HepG2 (cell line): Measurements from ENCODE around the gene PRKCB. TPM values are rescaled to one million over a fixed set of nuclear protein-coding genes. Genes with fewer than 3 reads are reported as not detected.

Experiments used
- ATAC-seq: fragments of 200-7000 bp; cut with Tn5 transposase; 3 replicates; pipeline ENCODE4 v1.9.1; 2020; ENCODE audit warnings: mild to moderate bottlenecking, moderate library complexity
- BruUV-seq: library from RNA; stranded (reverse); fragments of 400-500 nt; replicated peaks from 2 replicates; lab custom pipeline; 2021; lab: Mats Ljungman, UMichigan
- CTCF ChIA-PET: fragments of 300-600 bp; formaldehyde crosslinking; extraction: SDS; loops from one replicate; lab custom pipeline; 2021; ENCODE audit warnings: low total read pairs, inconsistent platforms, low intra/inter-chr PET ratio; lab: Yijun Ruan, JAX
- POLR2A ChIA-PET: fragments of 350-600 bp; sonication (Branson Sonifier 250); formaldehyde crosslinking; loops from one replicate; lab custom pipeline; 2020; ENCODE audit warnings: antibody characterized with exemption, inconsistent platforms; lab: Yijun Ruan, JAX
- DNase-seq: peaks from one replicate; pipeline ENCODE4 v3.0.0-alpha.2; 2015; ENCODE audit warnings: low spot score
- FAIRE-seq: peaks from 3 replicates; lab custom pipeline; 2011; peaks lifted over from hg19 to GRCh38; lab: Jason Lieb, UNC
- H2AFZ ChIP-seq: one replicate; pipeline ENCODE4 v1.6.1; 2011; ENCODE audit warnings: low read length, inconsistent platforms
- H3K27ac ChIP-seq: fragments of 300-600 bp; 3 replicates; pipeline ENCODE4 v1.8.0; 2011; ENCODE audit warnings: mixed run types, mild to moderate bottlenecking, mixed read lengths, low read length, inconsistent platforms; ENCODE audit not compliant: insufficient read depth; ENCODE audit errors: extremely low read length
- H3K27me3 ChIP-seq, 2 experiments: fragments of 200-600 bp in 1 of 2; 2 replicates in 1 of 2; 3 replicates in 1 of 2; pipeline versions ENCODE4 v1.6.0 to v1.8.0; 2011; ENCODE audit warnings: low read length in 2 of 2, mild to moderate bottlenecking in 2 of 2, moderate library complexity in 2 of 2, inconsistent platforms in 1 of 2; ENCODE audit not compliant: insufficient read depth in 2 of 2, control insufficient read depth in 1 of 2
- H3K36me3 ChIP-seq, 2 experiments: fragments of 200-600 bp in 1 of 2; replicated peaks in 1 of 2; 2 replicates in 1 of 2; 3 replicates in 1 of 2; pipeline versions ENCODE4 v1.5.1 to v1.8.0; 2011; ENCODE audit warnings: low read length in 2 of 2, inconsistent platforms in 1 of 2; ENCODE audit not compliant: insufficient read depth in 2 of 2, control insufficient read depth in 1 of 2
- H3K4me1 ChIP-seq: 2 replicates; pipeline ENCODE4 v1.5.1; 2012; ENCODE audit warnings: low read length, inconsistent platforms; ENCODE audit not compliant: insufficient read depth
- H3K4me2 ChIP-seq: 2 replicates; pipeline ENCODE4 v1.6.0; 2011; ENCODE audit warnings: low read depth, low read length, inconsistent platforms
- H3K4me3 ChIP-seq, 3 experiments: fragments of 200-600 bp in 1 of 3; sonication (generic), shearing (Covaris generic) in 1 of 3; replicated peaks in 1 of 3; 2 replicates each; pipeline ENCODE4 v1.5.1; 2011 to 2016; ENCODE audit warnings: low read length in 3 of 3, inconsistent platforms in 2 of 3, low read depth in 2 of 3, mild to moderate bottlenecking in 2 of 3, control low read depth in 1 of 3, mixed read lengths in 1 of 3; ENCODE audit not compliant: insufficient read depth in 1 of 3
- H3K79me2 ChIP-seq: one replicate; pipeline ENCODE4 v1.6.1; 2011; ENCODE audit warnings: low read length, inconsistent platforms; ENCODE audit not compliant: insufficient read depth
- H3K9ac ChIP-seq: 2 replicates; pipeline ENCODE4 v1.6.0; 2011; ENCODE audit warnings: mild to moderate bottlenecking, low read depth, low read length, inconsistent platforms; ENCODE audit not compliant: insufficient read depth
- H3K9me3 ChIP-seq: 2 replicates; pipeline ENCODE4 v1.5.1; 2012; ENCODE audit warnings: mild to moderate bottlenecking, low read length
- H4K20me1 ChIP-seq: 2 replicates; pipeline ENCODE4 v1.6.0; 2011; ENCODE audit warnings: inconsistent platforms, mild to moderate bottlenecking, low read length, moderate library complexity; ENCODE audit not compliant: insufficient read depth
- CEBPB ChIP-seq: IDR thresholded peaks from 2 replicates; pipeline ENCODE4 v1.6.1; 2011; ENCODE audit warnings: low read depth, low read length, improper control_type of control experiment, borderline replicate concordance
- ETV6 ChIP-seq: sonication (generic); formaldehyde crosslinking; conservative IDR thresholded peaks from 2 replicates; pipeline ENCODE4 v1.4.0; 2020; ENCODE audit warnings: missing genetic modification reagents
- FOXK1 ChIP-seq: sonication (generic); formaldehyde crosslinking; IDR thresholded peaks from 2 replicates; pipeline ENCODE4 v1.4.0; 2020; ENCODE audit warnings: low read depth, missing genetic modification reagents, borderline replicate concordance
- NR2F2 ChIP-seq: IDR thresholded peaks from 2 replicates; pipeline ENCODE4 v1.6.1; 2012; ENCODE audit warnings: low read depth, inconsistent platforms, borderline replicate concordance
- RBM39 ChIP-seq: fragments of 200-400 bp; formaldehyde crosslinking; IDR thresholded peaks from one replicate; pipeline ENCODE4 v1.6.1; 2018; ENCODE audit warnings: antibody characterized with exemption, mild to moderate bottlenecking, low read depth, low read length; ENCODE audit not compliant: poor library complexity, severe bottlenecking
- STAT6 ChIP-seq: sonication (generic); formaldehyde crosslinking; IDR thresholded peaks from 2 replicates; pipeline ENCODE4 v1.4.0; 2020; ENCODE audit warnings: missing genetic modification reagents, mild to moderate bottlenecking, borderline replicate concordance
- TRIM24 ChIP-seq: sonication (generic); formaldehyde crosslinking; IDR thresholded peaks from 2 replicates; pipeline ENCODE4 v1.8.0; 2022; ENCODE audit warnings: mild to moderate bottlenecking, missing genetic modification reagents
- ZBTB26 ChIP-seq: IDR thresholded peaks from 2 replicates; pipeline ENCODE4 v1.6.1; 2016; ENCODE audit warnings: missing compliant biosample characterization, missing genetic modification reagents, borderline replicate concordance
- ZNF576 ChIP-seq: sonication (generic); formaldehyde crosslinking; IDR thresholded peaks from 2 replicates; pipeline ENCODE4 v1.4.0; 2020; ENCODE audit warnings: mild to moderate bottlenecking, missing genetic modification reagents
- ZNF678 ChIP-seq: sonication (generic); formaldehyde crosslinking; IDR thresholded peaks from 2 replicates; pipeline ENCODE4 v1.4.0; 2020; ENCODE audit warnings: mild to moderate bottlenecking, missing genetic modification reagents
- WGBS: methylation state at CpG from one replicate; pipeline ENCODE4 v1.1.6; 2017; ENCODE audit warnings: low lambda C conversion rate; 5-methylcytosine and 5-hydroxymethylcytosine counted together
- in situ Hi-C: cut with HindIII; loops from 2 replicates; pipeline ENCODE4 v1.10.0; 2017; ENCODE audit warnings: low pct_unique_long_range_greater_than_20kb; ENCODE audit not compliant: extremely low pct_ligation_motif_present
- intact Hi-C: fragments of 100-400 bp; cut with micrococcal nuclease; formaldehyde crosslinking; loops from one replicate; pipeline ENCODE4 v1.10.0; 2022; ENCODE audit not compliant: unreplicated experiment
- polyA plus RNA-seq, 8 experiments: library from polyadenylated mRNA; depleted of rRNA in 3 of 8; stranded (reverse) in 7 of 8; unstranded in 1 of 8; fragments of >200 nt; fragmentation: Illumina TruSeq in 4 of 8; extraction: Trizol in 4 of 8; gene quantifications; 2 replicates each; pipeline versions ENCODE4 v1.2.1 to v1.2.3, GENCODE V29; 2011 to 2016; ENCODE audit warnings: low read depth in 4 of 8, missing spikeins in 1 of 8, mixed read lengths in 1 of 8; ENCODE audit not compliant: insufficient read depth in 1 of 8
- total RNA-seq, 5 experiments: library from RNA; depleted of rRNA; stranded (reverse); fragments of >200 nt; fragmentation: Illumina TruSeq; extraction: Trizol; gene quantifications; 2 replicates each; pipeline ENCODE4 v1.2.3, GENCODE V29; 2016; ENCODE audit warnings: low read depth in 1 of 5

PRKCB gene
- total and polyA plus RNA-seq, 2 of the 13 experiments (the other 11 are each of a cell fraction or from before 2014, with no cell fraction given), result 0.01 TPM; not detected in 1

GRCh38 chr16:23960081-23960885, 124.5 kb downstream of the PRKCB start:
- ChIA-PET POLR2A (no interaction called here), CTCF (no interaction called here)
- Histone ChIP-seq H3K9me3 (no peaks in the 10 kb centered on the region), H3K27me3 (peaks cover 0 to 14% of the 10 kb centered on the region in 2 experiments; a peak in 2 of 5 replicates), H3K4me3 (no peak overlapping the region), H3K36me3 (no peaks in the 10 kb centered on the region), H3K4me2 (no peak overlapping the region), H4K20me1 (no peaks in the 10 kb centered on the region), H3K9ac (no peak overlapping the region), H3K79me2 (no peaks in the 10 kb centered on the region), H3K27ac (no peak overlapping the region), H3K4me1 (no peaks in the 10 kb centered on the region), H2AFZ (no peak overlapping the region)
- 3% methylated on average over 5 of the region's 5 CpGs for WGBS
- intact Hi-C loops, result no loop called here
- DNase-seq (no peak), ATAC-seq (no peak), FAIRE-seq (no peak)
- in situ Hi-C loops, result no loop called here
- no TSS peak for BruUV-seq
- TF ChIP-seq ZNF678 (CRISPR knock-in tag) (no peak), CEBPB (no peak), ETV6 (CRISPR knock-in tag) (no peak), ZBTB26 (CRISPR knock-in tag) (no peak), FOXK1 (no peak), RBM39 (no peak), ZNF576 (CRISPR knock-in tag) (no peak), NR2F2 (no peak), TRIM24 (CRISPR knock-in tag) (no peak), STAT6 (no peak)
